ENCODE data around the gene CFAP97.
"Not testable (repeated sequence)": the region's sequence is repeated elsewhere in the genome, so short reads cannot be mapped to it uniquely, and the experiment has no call there.

CFAP97 gene

GRCh38 chr4:185203486-185204237 is at the start of gene CFAP97:
TSS of gene CFAP97 (minus strand) at chr4:185204000. CDS start at chr4:185191196, 12,804 bp downstream.
- peak; percentile 32 for DNase-seq

GRCh38 chr4:185249105-185249504 is 45.3 kb upstream of the CFAP97 start:
- no peak for DNase-seq

DNA sequence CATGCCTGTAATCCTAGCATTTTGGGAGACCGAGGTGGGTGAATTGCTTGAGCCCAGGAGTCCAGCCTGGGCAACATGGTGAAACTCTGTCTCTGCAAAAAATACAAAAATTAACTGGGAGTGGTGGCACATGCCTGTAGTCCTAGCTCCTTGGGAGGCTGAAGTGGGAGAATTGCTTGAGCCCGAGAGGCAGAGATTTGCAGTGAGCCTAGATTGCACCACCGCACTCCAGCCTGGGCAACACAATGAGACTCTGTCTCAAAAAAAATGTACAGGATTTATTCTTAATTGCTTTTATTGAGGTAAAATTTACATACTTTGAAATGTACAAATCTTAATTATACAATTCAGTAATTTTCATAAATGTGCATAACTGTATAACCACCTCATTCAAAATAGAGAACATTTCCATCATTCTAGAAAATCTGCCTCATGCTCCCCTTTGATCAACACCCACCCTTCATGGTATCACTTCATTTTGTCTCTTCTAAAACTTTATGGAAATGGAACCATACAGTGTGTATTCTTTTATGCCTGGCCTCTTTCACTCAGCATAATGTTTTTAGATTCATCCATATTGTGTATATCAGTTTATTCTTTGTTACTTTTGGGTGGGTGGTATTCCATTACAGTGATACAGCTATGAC is 44.7 kb upstream of the CFAP97 start:
- no peak for DNase-seq

GRCh38 chr4:185247151-185247550 is 43.4 kb upstream of the CFAP97 start:
- no peak for DNase-seq

DNA sequence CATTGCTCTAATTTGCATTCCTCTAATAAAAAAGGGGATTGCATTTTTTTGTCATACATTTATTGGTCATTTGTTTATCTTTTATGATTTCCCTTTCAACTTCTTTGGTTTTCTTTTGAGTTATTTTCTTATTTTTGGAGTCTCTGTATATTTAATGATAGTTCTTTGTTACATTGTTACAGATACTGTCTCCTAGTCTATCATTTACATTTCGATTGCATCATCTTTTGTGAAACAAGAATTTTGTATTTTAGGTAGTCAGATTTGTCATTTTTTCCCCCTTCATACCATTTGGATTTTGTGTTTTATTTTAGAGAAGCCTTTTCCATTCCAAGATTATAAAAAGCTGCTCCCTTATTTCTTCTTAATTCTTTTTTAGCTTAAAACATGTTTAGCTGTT is 42.7 kb upstream of the CFAP97 start:
- no peak for DNase-seq

DNA sequence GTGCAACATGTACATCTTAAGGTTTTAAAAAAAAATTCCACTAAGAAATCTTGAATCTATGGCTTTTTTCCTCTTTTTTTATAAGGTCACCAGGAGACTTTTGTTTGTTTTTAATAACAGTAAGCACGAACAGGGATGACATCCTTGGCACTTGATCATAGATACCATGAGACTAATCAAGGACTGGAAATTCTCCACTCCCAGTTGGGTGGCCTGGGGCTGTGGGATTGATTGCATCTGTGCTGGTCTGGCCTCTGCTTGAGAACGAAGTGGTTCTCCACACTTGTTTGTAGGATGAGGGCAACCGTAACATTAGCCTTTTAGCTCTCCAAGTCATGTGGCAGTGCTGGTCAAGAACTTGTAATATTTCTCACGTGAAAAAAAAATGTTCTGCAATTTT is 41.0 kb upstream of the CFAP97 start:
- no peak for DNase-seq

DNA sequence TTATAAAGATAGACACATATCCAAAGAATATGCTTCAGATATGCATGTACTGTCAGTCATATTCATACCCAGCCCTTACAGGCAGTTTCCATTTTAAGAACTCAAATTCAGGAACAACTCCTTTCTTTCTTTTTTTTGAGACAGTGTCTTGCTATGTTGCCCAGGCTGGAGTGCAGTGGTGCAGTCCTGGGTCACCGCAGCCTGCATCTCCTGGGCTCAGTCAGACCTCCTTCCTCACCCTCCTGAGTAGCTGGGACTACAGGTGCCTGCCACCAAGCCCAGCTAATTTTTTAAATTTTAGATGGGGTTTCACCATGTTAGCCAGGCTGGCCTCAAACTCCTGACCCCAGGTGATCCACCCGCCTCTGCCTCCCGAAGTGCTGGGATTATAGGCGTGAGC is 40.1 kb upstream of the CFAP97 start:
- no peak for DNase-seq

GRCh38 chr4:185242749-185243533 is 39.1 kb upstream of the CFAP97 start:
- no peak for DNase-seq

GRCh38 chr4:185240486-185240885 is 36.7 kb upstream of the CFAP97 start:
- DNase-seq: not testable (repeated sequence)

DNA sequence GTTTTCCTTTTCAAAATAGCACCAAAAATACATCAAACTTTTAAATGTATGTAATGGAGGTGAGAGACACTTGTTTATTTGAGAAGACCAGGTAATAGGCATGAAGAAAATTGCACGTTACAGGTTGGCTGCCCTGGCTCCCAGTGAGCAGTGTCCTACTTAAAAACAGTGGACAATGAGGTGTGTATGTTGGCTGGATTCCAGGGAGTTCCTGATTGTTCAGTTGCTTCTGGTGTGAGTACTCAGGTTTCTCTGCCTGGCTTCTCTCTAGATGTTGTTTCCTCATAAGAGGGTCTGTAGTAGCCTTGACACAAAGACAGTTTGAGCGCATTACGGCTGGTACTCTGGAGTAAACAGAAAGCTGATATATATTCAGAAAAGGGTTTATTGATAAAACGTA is 35.0 kb upstream of the CFAP97 start:
- no peak for DNase-seq

GRCh38 chr4:185238215-185238681 is 34.4 kb upstream of the CFAP97 start:
- DNase-seq: no peak

GRCh38 chr4:185237175-185237574 is 33.4 kb upstream of the CFAP97 start:
- no peak for DNase-seq

GRCh38 chr4:185235843-185236503 is 32.2 kb upstream of the CFAP97 start:
- no peak for DNase-seq

GRCh38 chr4:185235119-185235842 is 31.5 kb upstream of the CFAP97 start:
- DNase-seq: no peak

GRCh38 chr4:185232370-185232769 is 28.6 kb upstream of the CFAP97 start:
- no peak for DNase-seq

DNA sequence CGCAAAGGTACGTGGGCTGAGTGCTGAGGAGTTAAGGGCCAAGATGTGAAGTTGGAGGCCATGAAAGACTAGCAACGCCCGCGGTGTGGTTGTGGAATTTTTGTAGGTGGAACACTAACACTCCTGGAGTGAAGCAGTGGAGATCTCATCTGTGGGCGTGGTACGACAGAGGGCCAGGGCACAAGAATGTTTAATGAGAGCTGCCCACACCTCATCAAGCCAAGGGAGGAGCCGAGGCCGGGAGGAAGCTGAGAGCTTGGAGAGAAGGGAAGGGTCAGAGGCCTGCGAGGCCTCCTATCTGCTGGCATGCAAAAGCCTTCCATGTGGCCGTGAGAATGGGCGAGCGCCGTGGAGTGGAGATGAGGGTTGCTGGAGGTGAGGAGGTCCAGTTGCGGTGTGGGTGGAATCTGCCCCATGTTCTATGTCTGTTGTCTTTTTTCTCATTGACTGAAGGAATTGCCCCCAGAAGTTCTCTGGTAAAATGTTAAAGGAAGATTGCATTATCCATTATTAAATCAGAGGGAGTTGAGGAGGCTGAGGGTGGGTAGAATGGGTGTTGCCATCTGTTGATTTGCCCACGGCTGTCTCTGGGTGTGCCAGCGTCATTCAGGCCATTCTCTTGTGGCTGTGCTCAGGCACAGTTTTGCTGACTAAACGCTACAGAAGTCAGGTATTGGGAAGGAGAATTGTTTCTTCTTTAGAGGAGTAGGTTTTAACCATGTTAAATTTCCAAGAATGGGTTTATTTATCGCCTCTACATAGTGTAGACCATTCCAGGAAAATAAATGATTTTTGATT is 25.4 kb upstream of the CFAP97 start:
- no peak for DNase-seq

- no peak for DNase-seq
These were observed 24.0 kb upstream of the CFAP97 start for GRCh38 chr4:185227713-185228278.

DNA sequence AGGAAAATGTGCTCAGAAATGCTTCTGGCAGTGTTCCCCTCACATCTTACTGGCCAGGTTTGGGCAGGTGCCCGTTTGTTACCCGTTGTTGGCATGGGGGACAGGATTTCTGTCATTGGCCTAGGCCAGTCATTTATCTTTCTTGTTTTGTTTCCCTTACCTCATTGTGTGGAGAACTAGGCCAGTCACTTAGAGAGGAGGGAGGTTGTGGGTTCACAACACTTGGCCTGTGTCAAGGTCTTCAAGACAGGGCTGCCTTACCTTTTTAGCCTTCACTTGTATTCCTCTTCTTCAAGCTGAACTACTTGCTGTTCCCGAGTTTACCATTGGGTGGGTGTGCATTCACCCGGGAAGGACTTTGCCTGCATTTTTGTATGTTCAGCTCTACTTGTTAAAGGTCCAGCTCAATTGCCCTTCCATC is 23.3 kb upstream of the CFAP97 start:
- DNase-seq: no peak

GRCh38 chr4:185225940-185226339 is 22.1 kb upstream of the CFAP97 start:
- no peak for DNase-seq

DNA sequence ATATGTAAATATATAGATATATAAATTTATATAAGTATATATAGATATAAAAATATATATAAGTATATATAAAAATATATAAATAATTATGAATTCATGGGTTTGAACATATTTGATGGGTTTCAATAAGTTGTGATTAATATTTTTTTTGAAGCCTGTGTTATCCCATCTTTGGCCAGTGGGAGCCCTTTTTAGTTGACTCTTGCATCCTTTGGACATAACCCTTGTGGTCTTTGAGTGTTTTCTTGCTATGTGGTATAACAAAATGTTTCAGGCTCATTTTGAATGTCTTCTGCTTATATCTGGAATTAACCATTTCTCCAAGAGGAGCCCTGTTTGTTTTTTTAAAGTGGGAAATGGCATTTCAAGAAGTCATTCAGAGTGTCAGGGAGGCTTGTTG is 20.8 kb upstream of the CFAP97 start:
- DNase-seq: no peak

DNA sequence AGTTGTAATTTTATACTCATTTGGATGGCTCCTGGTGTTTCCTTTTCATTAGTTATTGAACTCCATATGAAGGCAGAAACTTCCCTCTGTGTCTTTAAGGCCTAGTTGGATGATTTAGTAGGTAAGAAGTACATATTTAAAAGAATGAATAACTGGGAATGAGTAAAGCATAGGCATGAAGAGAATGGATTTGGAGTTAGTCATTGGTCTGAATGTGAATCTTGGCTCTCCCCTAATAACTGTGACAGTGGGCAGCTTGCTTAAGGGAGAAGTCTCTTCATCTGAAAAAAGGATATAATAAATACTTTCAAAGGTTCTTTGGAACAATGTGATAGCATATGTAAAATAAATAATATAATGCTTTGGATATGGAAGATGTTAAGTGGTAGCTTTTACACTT is 18.8 kb upstream of the CFAP97 start:
- no peak for DNase-seq
